H4 (cell line): Measurements from ENCODE around the gene NFKBIL1. TPM values are rescaled to one million over a fixed set of nuclear protein-coding genes. Genes with fewer than 3 reads are reported as not detected.
"Not testable (repeated sequence)": the region's sequence is repeated elsewhere in the genome, so short reads cannot be mapped to it uniquely, and the experiment has no call there.

Experiments used
- DNase-seq: peaks from one replicate; pipeline ENCODE4 v3.0.0-alpha.2; 2015; ENCODE audit warnings: low spot score
- total RNA-seq: library from RNA; depleted of rRNA; stranded (reverse); fragments of >200 nt; shearing (Covaris generic); gene quantifications from 2 replicates; pipeline ENCODE4 v1.2.3, GENCODE V29; 2014

NFKBIL1 gene
- total RNA-seq, 1 experiment from 2014 or later = 13.6 TPM

DNA sequence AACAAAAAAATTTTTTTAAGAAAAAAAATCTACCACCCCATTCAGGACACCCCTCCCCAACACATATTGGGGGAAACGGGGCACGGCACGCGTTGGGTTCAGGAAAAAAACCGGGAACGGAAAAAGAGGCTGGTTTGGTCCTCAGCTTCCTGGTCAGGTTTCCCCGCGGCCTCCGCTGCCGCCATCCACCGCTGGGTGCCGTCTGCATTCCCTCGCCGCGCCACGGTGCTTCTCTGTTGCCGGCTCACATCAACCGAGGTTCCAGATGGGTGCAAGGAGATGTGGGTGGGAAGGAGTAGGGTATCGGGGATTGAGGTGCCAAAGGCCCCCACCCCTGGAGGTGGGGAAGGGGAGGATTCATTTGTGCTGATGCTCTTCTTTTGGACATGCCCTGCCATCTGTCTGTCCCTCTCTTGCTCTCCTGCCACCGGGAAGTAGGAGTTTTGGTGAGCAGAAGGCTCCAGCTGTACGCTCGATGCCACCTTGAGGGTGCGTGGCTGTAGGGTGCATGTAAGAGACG lies 12.8 kb upstream of the NFKBIL1 start:
- DNase-seq = no peak

DNA sequence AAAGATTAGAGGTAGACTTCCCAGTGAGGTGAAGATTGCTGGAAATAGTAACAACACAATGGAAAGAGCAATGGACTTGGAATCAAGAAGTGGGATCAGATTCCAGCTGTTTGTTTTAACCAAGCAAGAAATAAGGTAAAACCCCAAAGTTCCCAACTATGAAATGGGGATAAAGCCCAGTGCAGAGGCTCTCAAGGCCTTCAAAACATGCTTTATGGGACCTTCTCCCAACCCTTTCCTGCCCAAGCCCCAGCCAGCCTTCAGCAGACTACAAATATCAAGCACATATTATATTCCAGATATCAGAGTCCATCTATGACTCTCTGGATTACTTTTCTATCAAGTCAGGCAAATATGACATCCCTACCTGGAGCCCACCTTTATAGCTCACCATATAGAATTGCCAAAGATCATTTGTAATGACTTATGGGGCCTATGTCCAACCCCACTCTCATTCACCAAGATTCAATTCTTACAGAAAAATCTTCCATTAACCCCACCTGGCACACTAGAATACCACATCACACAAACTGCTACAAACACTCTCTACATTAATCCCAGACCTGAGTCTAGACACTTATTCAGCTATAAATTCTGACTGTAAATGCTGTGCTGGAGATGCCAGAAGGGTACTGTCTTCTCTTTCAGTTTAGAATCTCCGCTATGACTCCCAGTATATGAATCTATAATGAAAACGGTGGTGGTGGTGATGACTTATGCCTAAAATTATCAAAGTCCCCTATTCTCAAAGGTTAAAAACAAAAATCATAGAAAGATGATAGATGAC lies 11.7 kb upstream of the NFKBIL1 start:
- no peak for DNase-seq

DNA sequence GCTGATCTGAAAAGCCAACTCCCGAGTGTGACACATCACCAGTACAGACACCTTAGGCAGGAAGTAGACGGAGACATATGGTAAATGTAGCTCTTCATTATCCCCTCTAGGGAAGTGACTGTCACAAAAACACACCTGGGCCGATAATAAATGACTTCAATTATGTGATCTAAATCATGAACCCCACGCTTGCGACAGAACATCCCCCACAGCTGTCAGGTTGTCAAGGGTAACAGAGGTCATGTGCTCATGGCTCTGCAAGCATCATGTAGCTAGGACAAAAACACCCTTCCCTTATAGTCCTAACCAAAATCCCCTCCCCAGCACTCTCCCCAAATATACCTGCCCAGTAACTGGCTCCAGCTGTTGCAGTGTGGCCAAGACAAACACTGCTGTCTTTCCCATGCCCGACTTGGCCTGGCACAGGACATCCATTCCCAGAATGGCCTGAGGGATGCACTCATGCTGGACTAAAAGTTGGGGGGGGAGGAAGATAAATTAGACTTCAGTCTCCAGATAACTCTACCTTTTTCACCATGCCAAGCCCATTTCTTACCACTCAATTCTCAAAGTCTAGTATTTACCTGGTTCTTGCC lies 8.5 kb upstream of the NFKBIL1 start:
- no peak for DNase-seq

DNA sequence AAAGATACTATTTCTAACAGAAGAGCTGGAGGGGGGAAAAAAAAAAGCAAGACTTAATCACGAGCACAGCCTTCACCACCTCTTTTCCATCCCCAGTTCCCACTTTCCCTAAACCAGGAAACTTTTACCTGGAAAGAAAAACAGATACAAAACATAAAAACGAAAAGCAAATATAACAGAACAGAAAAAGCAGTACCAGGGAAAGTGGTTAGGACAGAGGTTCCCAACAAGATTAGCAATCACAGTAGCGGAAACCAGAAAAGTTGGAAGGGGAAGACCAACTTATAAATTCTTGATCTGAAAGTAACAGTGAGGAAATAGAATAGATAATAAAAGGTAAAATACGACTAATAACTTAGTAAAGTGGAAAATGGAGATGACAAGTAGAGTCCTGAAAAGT lies 6.8 kb upstream of the NFKBIL1 start:
- no peak for DNase-seq

DNA sequence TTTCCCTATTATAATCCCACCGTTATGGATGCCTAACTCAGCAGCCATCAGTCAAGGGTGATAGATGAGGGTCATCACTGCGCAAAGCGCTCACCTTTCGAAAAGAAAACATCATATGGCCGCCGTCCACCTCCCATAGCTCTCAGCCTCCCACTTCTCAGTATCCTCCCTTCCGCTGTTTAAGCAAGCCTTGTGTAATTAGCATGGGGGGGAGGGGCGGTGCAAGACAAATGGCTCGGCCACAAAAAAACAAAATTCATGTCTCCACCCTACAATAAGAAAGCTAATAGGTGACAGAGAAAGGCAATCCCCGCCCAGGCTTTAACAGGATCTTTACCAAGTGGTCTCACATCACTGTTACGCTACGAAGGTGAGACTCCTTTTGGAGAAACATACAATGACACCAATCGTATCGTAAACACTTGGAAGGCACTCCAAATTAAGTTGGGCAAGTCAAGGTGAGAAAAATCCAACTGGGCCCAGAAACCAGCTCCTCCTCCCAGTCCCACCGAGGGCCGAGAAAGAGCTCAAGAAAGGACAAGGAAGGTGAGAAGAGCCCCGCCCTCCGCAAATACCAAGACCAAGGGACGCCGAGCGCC lies 6.2 kb upstream of the NFKBIL1 start:
- peak; percentile 47 for DNase-seq

DNA sequence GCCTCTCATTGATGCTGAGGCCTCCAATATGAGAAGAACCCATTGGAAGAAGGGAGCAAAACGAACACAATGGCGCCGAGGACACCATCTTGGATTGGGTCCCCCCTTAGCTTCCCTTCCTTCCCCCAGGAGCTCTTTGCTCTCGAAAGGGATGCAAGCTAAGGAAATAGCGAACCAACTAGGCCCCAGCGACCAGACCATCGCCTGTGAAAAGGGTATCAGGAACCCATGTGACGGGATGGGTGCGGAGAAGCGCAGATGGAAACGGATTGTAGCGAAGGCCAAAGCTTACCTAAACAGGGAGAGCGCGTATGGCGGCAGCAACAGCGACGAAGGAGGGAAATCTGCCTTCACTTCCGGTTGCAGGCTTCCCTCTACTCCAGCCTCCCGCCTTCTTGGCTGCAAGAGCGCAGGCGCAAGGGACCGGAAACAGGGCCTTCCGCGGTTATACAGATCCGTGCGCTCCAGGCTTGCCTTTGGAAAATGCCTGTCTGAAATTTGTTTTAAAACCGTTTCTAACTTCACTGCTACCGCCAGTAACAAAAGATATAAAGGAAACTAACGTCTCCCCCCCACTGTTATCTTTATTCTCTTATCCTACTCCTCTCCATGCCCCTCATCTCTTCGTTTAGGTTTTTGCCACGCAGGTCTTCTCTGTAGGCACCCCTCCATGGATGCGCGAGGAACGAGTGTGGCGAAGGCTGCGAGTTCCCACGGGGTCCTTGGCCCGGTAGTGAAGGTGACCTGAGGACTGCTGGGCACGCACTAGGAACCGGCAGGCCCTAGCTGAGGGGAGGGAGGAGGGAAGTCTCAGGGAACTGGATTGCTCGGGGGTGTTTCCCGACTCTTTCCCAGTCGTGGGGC lies 5.5 kb upstream of the NFKBIL1 start, which contains the start of gene DDX39B:
Gene DDX39B (minus strand): TSS at position 346 of the 864 bp plus-strand sequence. CDS start 1,471 bp downstream, outside the sequence.
- peak; percentile 97 for DNase-seq

DNA sequence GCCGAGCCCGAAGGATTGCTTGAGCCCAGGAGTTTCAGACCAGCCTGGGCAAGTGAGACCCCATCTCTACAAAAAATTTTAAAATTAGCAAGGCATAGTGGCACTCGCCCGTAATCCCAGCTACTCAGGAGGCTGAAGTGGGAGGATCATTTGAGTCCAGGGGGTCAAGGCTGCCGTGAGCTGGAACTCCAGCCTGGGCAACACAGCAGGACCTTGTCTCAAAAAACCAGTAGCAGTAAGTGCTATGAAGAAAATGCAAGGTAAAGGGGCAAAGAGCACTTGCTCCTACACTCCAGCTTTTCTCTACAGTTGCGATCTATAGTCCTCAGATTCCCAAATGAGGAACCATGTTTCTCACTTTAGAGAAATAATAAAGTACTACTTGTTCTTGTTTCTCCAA lies 3.8 kb upstream of the NFKBIL1 start:
- DNase-seq = no peak

DNA sequence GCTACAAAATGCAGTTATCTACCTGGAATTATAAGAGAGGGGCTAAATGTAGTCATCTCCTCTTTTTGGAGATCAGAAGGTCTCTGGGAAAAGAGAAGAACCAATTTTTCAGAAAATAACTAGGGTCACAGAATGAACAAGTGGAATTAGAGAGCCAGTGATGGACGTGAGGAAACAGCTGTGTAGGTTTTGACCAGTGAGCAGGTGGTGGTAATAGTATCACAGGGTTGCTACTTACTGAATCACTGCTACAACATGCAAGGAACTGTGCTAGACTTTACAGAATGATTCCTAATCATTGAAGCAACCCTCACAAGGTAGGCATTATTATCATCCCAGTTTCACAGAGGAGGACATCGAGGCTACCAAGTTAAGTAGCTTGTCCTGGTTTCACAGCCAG lies 2.7 kb upstream of the NFKBIL1 start:
- no peak for DNase-seq

DNA sequence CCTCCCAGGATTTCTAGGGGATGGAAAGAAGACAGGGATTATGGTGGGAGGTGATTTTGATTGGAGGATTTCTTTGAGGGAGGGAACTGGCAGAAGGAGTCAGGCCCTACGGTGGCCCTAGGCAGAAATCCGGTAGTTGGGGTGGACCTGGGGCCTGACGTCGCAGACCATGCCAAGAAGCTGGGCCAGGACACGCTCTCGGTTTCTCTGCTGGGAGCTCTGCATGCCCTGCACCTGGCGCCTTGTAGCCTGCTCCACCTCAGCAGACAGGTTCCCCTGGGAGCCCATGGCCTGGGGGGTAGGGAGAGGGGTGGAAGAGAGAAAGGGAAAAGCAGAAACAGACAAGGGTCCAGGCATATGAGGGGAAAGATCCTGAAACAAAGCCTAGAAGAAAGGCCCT lies 2.1 kb upstream of the NFKBIL1 start:
- no peak for DNase-seq

DNA sequence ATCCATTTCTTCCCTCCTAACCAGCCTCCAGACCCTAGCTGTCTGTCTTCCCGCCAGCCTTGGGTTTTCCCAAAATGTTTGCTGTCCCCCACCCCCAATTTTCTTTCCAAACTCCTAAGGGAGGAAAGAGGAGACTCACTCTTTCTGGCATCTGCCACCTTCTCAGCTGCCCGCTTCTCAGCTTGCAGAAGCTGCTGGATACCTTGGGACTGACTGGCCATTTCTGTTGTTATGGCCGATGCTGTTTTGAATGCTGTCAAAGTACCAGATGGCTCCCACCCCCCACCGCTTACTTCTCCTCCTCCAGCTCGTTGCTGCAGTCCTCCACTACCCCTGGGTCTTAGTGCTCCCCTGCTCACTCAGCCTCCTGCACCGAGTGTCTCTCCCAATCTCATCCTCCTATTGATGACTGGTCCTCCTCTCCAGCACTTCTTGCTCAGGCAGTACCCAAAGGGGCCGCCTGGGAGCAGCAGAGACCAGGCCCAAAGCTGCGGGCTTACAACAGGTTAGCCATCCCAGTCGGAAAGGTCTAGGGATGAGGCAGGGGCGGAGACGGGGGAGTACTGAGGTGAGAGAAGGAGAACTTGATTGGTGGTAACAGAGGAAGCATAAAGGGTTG lies 960 bp upstream of the NFKBIL1 start, which contains the start of gene ATP6V1G2:
Gene ATP6V1G2 (minus strand): TSS at position 270 of the 619 bp plus-strand sequence. CDS start 49 bp downstream, at position 221.
- peak; percentile 85 for DNase-seq

DNA sequence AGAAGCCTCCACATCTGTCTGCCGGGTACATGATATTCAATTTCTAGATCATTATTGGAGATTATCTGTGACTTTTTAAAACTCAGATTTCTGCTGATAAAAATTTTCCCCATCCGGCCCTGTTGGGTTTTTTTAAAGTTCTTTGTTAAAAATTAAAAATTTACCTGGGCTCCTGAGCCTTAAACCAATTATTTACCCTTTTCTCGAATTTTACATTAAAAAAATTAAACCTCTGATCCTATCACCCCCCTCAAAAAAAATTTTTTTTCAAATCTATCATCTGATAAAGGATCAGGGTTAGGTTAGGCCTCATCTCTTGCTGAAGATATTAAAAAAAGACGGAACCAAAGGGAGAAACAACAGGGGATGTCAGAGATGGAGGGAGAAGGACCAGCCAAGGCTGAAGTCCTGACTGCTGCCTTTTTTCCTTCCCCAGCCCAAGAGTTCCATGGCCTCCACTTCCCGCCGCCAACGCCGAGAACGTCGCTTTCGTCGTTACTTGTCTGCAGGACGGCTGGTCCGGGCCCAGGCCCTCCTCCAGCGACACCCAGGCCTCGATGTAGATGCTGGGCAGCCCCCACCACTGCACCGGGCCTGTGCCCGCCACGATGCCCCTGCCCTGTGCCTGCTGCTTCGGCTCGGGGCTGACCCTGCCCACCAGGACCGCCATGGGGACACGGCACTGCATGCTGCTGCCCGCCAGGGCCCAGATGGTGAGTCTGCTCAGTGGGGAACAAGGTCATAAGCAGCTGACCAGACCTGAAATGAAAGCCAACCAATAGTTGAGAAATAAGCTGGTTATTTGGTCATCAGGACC lies 527 bp downstream of the NFKBIL1 start:
- no peak for DNase-seq

DNA sequence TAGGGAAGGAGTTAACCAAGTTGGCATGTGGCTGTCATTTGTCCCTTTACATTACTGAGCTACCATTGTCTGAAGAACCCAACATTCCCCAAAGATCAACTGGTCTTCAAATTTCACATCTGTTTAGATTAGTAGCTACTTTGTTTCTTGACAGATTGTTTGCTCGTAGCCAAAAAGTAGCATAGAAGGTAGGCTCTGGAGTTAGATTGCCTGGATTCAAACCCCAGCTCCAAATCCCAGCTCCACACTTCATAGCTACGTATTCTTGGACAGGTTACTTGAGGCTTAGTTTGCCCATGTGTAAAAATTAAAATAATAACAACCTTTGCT lies 1.1 kb downstream of the NFKBIL1 start:
- no peak for DNase-seq

DNA sequence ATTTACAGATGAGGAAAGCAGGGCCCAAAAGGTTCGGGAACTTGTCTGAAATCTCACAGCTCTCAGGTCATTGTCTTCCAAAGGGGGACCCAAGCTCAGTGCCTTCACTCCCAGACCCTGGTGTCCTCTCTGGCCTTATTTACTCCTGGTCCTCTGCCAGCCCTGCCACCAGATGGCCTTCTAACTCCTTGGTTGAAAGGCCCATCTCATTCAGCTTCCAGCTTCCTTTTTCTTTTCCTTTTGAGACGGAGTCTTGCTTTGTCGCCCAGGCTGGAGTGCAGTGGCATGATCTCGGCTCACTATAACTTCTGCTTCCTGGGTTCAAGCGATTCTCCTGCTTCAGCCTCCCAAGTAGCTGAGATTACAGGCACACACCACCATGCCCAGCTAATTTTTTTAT lies 4.0 kb downstream of the NFKBIL1 start:
- DNase-seq = not testable (repeated sequence)

DNA sequence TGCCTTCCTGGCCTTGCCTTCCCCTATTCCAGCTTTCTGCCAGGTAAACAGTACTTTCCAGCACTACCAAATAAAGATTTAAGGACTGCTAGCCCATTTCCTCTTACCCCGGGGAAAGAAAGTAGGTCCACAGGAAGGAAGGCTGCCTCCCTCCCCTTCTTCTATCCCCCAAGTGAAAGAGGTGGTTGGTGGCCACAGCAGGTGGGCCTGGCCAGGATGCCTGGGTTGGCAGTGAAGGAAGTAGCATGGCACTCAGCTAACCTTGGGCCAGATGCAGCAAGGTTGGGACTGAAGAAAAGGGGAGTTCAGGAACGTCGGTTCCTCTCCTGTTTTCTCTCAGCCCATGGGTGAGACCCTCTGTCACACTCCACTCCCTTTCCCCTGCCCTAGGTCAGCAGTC lies 8.9 kb downstream of the NFKBIL1 start:
- DNase-seq = no peak

DNA sequence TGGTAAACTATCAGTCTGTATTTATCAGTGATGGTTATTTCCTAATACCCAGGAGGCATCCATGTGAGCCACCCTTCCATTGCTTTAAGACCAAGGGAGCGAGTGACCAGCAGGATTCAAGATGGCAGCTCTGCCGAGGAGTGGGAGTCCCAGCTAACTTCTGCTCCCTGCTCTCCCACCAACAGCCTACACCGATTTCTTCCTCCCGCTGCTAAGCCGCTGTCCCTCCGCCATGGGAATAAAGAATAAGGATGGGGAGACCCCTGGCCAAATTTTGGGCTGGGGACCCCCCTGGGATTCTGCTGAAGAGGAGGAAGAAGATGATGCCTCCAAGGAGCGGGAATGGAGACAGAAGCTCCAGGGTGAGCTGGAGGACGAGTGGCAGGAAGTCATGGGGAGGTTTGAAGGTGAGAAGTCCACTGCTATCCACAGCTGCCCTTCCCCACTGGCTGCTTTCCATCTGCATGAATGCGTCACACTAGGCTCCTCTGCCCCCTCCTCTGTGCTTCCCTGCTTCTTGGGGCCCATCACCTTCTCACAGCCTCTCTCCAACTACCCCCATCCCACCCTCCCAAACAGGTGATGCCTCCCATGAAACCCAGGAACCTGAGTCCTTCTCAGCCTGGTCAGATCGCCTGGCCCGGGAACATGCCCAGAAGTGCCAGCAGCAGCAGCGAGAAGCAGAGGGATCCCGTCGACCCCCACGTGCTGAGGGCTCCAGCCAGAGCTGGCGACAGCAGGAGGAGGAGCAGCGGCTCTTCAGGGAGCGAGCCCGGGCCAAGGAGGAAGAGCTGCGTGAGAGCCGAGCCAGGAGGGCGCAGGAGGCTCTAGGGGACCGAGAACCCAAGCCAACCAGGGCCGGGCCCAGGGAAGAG lies 10.3 kb downstream of the NFKBIL1 start:
- no peak for DNase-seq

DNA sequence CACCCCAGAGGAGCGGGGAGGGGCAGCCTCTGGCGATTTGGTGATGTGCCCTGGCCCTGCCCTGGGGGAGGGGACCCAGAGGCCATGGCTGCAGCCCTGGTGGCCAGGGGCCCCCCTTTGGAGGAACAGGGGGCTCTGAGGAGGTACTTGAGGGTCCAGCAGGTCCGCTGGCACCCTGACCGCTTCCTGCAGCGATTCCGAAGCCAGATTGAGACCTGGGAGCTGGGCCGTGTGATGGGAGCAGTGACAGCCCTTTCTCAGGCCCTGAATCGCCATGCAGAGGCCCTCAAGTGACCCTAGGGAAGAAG lies 10.9 kb downstream of the NFKBIL1 start:
- no peak for DNase-seq

DNA sequence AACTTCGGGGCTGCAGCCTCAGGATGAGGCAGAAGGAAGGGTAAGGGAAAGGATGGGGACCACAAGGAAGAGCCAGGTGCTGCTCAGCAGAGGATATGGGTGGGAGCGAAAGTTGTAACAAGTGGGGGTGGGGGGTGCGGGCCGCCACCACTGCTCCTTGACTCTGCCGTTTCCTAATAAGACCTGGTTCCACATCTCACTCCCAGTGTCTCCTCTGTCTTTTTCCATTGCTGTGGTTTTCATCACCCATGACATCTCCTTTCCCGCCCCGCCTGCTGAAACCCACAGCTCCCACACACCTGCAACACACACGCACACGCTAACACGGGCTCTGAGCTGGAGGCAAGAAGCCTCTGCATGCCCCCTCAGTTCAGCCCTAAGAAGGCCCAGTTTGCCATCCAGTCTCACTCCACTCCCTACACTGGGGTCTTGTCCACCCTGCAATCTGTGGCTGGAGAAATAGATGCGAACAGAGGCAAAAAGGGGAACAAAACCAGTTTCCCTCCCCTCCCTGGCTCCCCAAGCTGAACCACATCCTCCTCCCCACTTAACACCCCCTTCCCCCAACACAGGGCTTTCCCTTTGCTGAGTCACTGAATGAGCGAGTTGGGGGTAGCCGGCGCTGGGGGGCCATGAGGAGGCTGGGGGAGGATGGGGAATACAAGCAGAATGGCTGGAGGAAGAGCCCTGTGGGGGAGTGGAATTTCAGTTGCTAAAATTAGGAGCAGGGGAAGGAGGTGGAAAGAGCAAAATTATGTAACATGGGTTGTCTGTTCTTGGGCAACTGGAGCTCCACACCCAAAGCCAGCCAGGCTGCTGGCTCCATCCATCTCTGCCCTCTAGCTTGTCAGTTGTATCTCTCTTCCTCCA lies 11.5 kb downstream of the NFKBIL1 start:
- DNase-seq = no peak

DNA sequence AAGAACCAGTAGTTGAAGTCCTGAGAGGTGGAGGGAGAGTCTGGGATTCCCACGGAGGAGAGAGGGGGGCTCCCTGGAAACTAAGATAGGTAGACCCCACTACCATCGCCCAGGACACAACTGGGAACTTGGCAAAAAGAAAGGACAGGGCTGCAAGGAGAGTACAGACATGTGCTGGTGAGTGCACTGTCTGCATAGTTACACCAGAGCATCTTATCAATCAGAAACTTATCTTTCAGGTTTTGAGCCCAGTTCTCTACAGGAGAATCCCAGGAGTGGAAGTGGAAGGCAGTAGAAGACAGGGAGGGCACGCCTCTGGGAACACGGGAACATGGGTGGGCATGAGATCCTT lies 12.2 kb downstream of the NFKBIL1 start:
- no peak for DNase-seq
